ENCODE results near the gene AVPI1.

Gene AVPI1

GRCh38 chr10:97717627-97718026 lies 30.6 kb upstream of the AVPI1 start:
- Mint-ChIP-seq H3K27me3 (peaks cover 16% of the 10 kb centered on the region), H3K27ac (no peak overlapping the region), H3K4me3 (no peak overlapping the region), H3K36me3 (ENCODE audit: low read depth) (no peaks in the 10 kb centered on the region), H3K4me1 (ENCODE audit: low read depth) (peaks cover 9% of the 10 kb centered on the region), H3K9me3 (no peaks in the 10 kb centered on the region)

GRCh38 chr10:97715259-97715874 lies 28.3 kb upstream of the AVPI1 start:
- Mint-ChIP-seq H3K27ac (peak overlapping the region; percentile 49), H3K27me3 (peaks cover 21% of the 10 kb centered on the region), H3K4me1 (ENCODE audit: low read depth) (peaks cover 9% of the 10 kb centered on the region), H3K9me3 (no peaks in the 10 kb centered on the region), H3K4me3 (peak overlapping the region; percentile 94), H3K36me3 (ENCODE audit: low read depth) (no peaks in the 10 kb centered on the region)

GRCh38 chr10:97714401-97715258 lies 27.6 kb upstream of the AVPI1 start:
- H3K4me3 Mint-ChIP-seq: peak overlapping the region; percentile 94
- peaks cover 24% of the 10 kb centered on the region for H3K27me3 Mint-ChIP-seq
- no peaks in the 10 kb centered on the region for H3K36me3 Mint-ChIP-seq (ENCODE audit: low read depth)
- H3K4me1 Mint-ChIP-seq (ENCODE audit: low read depth): peaks cover 9% of the 10 kb centered on the region
- no peaks in the 10 kb centered on the region for H3K9me3 Mint-ChIP-seq
- peak overlapping the region; percentile 91 for H3K27ac Mint-ChIP-seq

GRCh38 chr10:97713826-97714400 lies 26.9 kb upstream of the AVPI1 start:
- Mint-ChIP-seq H3K36me3 (ENCODE audit: low read depth) (no peaks in the 10 kb centered on the region), H3K9me3 (no peaks in the 10 kb centered on the region), H3K4me1 (ENCODE audit: low read depth) (peaks cover 9% of the 10 kb centered on the region), H3K27me3 (peaks cover 29% of the 10 kb centered on the region), H3K27ac (peak overlapping the region; percentile 91), H3K4me3 (peak overlapping the region; percentile 94)

GRCh38 chr10:97713339-97713825 lies 26.3 kb upstream of the AVPI1 start, which contains the start of gene MARVELD1:
Gene MARVELD1 (plus strand): TSS chr10:97713730. CDS start chr10:97713877, 147 bp downstream.
- H3K27me3 Mint-ChIP-seq: peaks cover 30% of the 10 kb centered on the region
- H3K27ac Mint-ChIP-seq: peak within 1 kb of the TSS; percentile 91
- peaks cover 9% of the 10 kb centered on the region for H3K4me1 Mint-ChIP-seq (ENCODE audit: low read depth)
- no peaks in the 10 kb centered on the region for H3K9me3 Mint-ChIP-seq
- H3K4me3 Mint-ChIP-seq: peak within 1 kb of the TSS; percentile 94
- H3K36me3 Mint-ChIP-seq (ENCODE audit: low read depth): no peaks in the 10 kb centered on the region

GRCh38 chr10:97711640-97712572 lies 24.9 kb upstream of the AVPI1 start:
- Mint-ChIP-seq H3K27ac (peak overlapping the region; percentile 1), H3K36me3 (ENCODE audit: low read depth) (no peaks in the 10 kb centered on the region), H3K27me3 (peaks cover 30% of the 10 kb centered on the region), H3K4me1 (ENCODE audit: low read depth) (peaks cover 9% of the 10 kb centered on the region), H3K9me3 (no peaks in the 10 kb centered on the region), H3K4me3 (peak overlapping the region; percentile 1)

GRCh38 chr10:97708976-97709946 lies 22.2 kb upstream of the AVPI1 start:
- Mint-ChIP-seq H3K4me1 (ENCODE audit: low read depth) (peaks cover 9% of the 10 kb centered on the region), H3K9me3 (no peaks in the 10 kb centered on the region), H3K27me3 (peaks cover 22% of the 10 kb centered on the region), H3K36me3 (ENCODE audit: low read depth) (no peaks in the 10 kb centered on the region), H3K4me3 (no peak overlapping the region), H3K27ac (no peak overlapping the region)

- H3K4me3 Mint-ChIP-seq: no peak overlapping the region
- peaks cover 26% of the 10 kb centered on the region for H3K27me3 Mint-ChIP-seq
- peaks cover 6% of the 10 kb centered on the region for H3K4me1 Mint-ChIP-seq (ENCODE audit: low read depth)
- H3K9me3 Mint-ChIP-seq: no peaks in the 10 kb centered on the region
- H3K36me3 Mint-ChIP-seq (ENCODE audit: low read depth): no peaks in the 10 kb centered on the region
- H3K27ac Mint-ChIP-seq: no peak overlapping the region
Observed at GRCh38 chr10:97708167-97708566, 21.1 kb upstream of the AVPI1 start.

GRCh38 chr10:97707134-97707861 lies 20.3 kb upstream of the AVPI1 start:
- Mint-ChIP-seq H3K27me3 (peaks cover 24% of the 10 kb centered on the region), H3K9me3 (no peaks in the 10 kb centered on the region), H3K27ac (no peak overlapping the region), H3K4me1 (ENCODE audit: low read depth) (no peaks in the 10 kb centered on the region), H3K4me3 (no peak overlapping the region), H3K36me3 (ENCODE audit: low read depth) (no peaks in the 10 kb centered on the region)

- H3K9me3 Mint-ChIP-seq: no peaks in the 10 kb centered on the region
Observed at GRCh38 chr10:97705006-97705670, 18.1 kb upstream of the AVPI1 start.

GRCh38 chr10:97704341-97704740 lies 17.3 kb upstream of the AVPI1 start:
- H3K27me3 Mint-ChIP-seq: peaks cover 16% of the 10 kb centered on the region
- H3K27ac Mint-ChIP-seq: no peak overlapping the region
- H3K9me3 Mint-ChIP-seq: no peaks in the 10 kb centered on the region
- no peak overlapping the region for H3K4me3 Mint-ChIP-seq
- no peaks in the 10 kb centered on the region for H3K36me3 Mint-ChIP-seq (ENCODE audit: low read depth)
- no peaks in the 10 kb centered on the region for H3K4me1 Mint-ChIP-seq (ENCODE audit: low read depth)

More at GRCh38 chr10:97705006-97705670, 18.1 kb upstream of the AVPI1 start:
- Mint-ChIP-seq H3K27me3 (peaks cover 22% of the 10 kb centered on the region), H3K27ac (no peak overlapping the region), H3K4me1 (ENCODE audit: low read depth) (no peaks in the 10 kb centered on the region), H3K36me3 (ENCODE audit: low read depth) (no peaks in the 10 kb centered on the region), H3K4me3 (no peak overlapping the region)

- Mint-ChIP-seq H3K36me3 (ENCODE audit: low read depth) (no peaks in the 10 kb centered on the region), H3K4me3 (no peak overlapping the region)
Observed at GRCh38 chr10:97703398-97704067, 16.5 kb upstream of the AVPI1 start.

More at GRCh38 chr10:97703398-97704067, 16.5 kb upstream of the AVPI1 start:
- Mint-ChIP-seq H3K9me3 (no peaks in the 10 kb centered on the region), H3K27me3 (peaks cover 9% of the 10 kb centered on the region), H3K4me1 (ENCODE audit: low read depth) (no peaks in the 10 kb centered on the region), H3K27ac (no peak overlapping the region)

Measured in stimulated activated naive CD8-positive, alpha-beta T cell treated with anti-CD3 and anti-CD28 coated beads, Interleukin-15, Interleukin-2, amounts not matched to agents 100 ng/mL and 50 ng/mL, for 24 hours (primary cell).